Natural killer cell (primary cell): Measurements from ENCODE around the gene ZNF107. TPM values are rescaled to one million over a fixed set of nuclear protein-coding genes. Genes with fewer than 3 reads are reported as not detected.

ENCODE experiments used
- ATAC-seq, 3 donors: fragments of 150-1000 bp in 2 of 3; fragments of 200-7000 bp in 1 of 3; cut with Tn5 transposase; 1 replicate in 1 of 3; 2 replicates in 2 of 3; pipeline ENCODE4 v1.10.0; 2021; ENCODE audit warnings: mild to moderate bottlenecking in 2 of 3, moderate library complexity in 2 of 3
- DNase-seq, 2 donors: peaks; one replicate each; pipeline versions ENCODE4 v3.0.0 to v3.0.0-alpha.2; 2013 to 2021; ENCODE audit warnings: mixed read lengths in 1 of 2
- H3K27ac ChIP-seq: one replicate; pipeline ENCODE4 v1.5.1; 2013; ENCODE audit warnings: mild to moderate bottlenecking, low read length
- H3K27me3 ChIP-seq: one replicate; pipeline ENCODE4 v1.6.1; 2013; ENCODE audit warnings: low read length; ENCODE audit not compliant: control insufficient read depth, insufficient read depth
- H3K36me3 ChIP-seq: one replicate; pipeline ENCODE4 v1.6.1; 2013; ENCODE audit warnings: low read length; ENCODE audit not compliant: control insufficient read depth, insufficient read depth
- H3K4me1 ChIP-seq: one replicate; pipeline ENCODE4 v1.6.1; 2013; ENCODE audit warnings: low read length; ENCODE audit not compliant: control insufficient read depth, insufficient read depth
- H3K4me3 ChIP-seq: one replicate; pipeline ENCODE4 v1.5.1; 2013; ENCODE audit warnings: low read length
- H3K9me3 ChIP-seq: one replicate; pipeline ENCODE4 v1.6.1; 2013; ENCODE audit warnings: low read length; ENCODE audit not compliant: control insufficient read depth, insufficient read depth
- H3K27ac Mint-ChIP-seq, 2 donors: one replicate each; pipeline ENCODE4 v1.8.0; 2022; ENCODE audit warnings: mild to moderate bottlenecking in 2 of 2, mixed read lengths in 2 of 2, moderate library complexity in 1 of 2
- H3K27me3 Mint-ChIP-seq, 2 donors: one replicate each; pipeline ENCODE4 v1.8.0; 2022; ENCODE audit warnings: low read depth in 2 of 2, mixed read lengths in 2 of 2
- H3K36me3 Mint-ChIP-seq: one replicate; pipeline ENCODE4 v1.8.0; 2022; ENCODE audit warnings: mixed read lengths
- H3K4me1 Mint-ChIP-seq, 2 donors: one replicate each; pipeline ENCODE4 v1.8.0; 2022; ENCODE audit warnings: mixed read lengths in 2 of 2
- H3K4me3 Mint-ChIP-seq: one replicate; pipeline ENCODE4 v1.8.0; 2022; ENCODE audit warnings: mild to moderate bottlenecking, moderate library complexity, mixed read lengths
- H3K9me3 Mint-ChIP-seq, 2 donors: one replicate each; pipeline ENCODE4 v1.8.0; 2022; ENCODE audit warnings: mixed read lengths in 2 of 2
- WGBS: methylation state at CpG from one replicate; pipeline ENCODE4 v1.1.7; 2013; ENCODE audit warnings: missing lambda C conversion rate; ENCODE audit not compliant: insufficient coverage; 5-methylcytosine and 5-hydroxymethylcytosine counted together
- intact Hi-C: fragments of 100-400 bp; cut with micrococcal nuclease; formaldehyde crosslinking; loops from one replicate; pipeline ENCODE4 v1.14.2; 2022
- total RNA-seq, 4 donors: library from RNA; stranded (reverse); fragments of 120-200 nt in 1 of 4; gene quantifications; one replicate each; pipeline versions ENCODE4 v1.2.3 to v1.2.4, GENCODE V29; 2013 to 2022
- TF ChIP-seq, protein P1 (sequence below): fragments of 200-600 bp; IDR thresholded peaks from one replicate; pipeline ENCODE4 v1.8.0; 2022; ENCODE audit warnings: antibody characterized with exemption

Gene ZNF107
- total RNA-seq, 3 donors from 2014 or later (not counting 1 experiment from before 2014, with no cell fraction given): 10.3 to 13.3 (median 10.4) TPM

DNA sequence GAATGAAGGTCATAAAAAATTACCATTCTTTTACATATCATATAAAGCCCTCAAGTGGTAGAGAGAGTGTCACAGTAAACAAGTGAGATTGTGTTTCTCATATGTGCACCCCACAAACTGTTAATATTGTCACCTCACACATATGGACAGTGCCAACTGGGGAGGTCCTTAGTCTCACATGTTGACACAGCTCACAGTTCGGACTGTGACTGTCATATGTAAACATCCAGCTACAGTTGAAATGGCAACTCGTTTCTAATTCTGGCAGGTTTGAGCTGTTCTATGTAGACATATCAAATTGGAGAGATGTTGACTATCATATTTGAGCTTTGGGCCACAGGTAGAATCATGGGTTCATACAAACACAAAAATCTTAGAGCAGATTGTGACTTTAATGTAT, 39.4 kb upstream of the ZNF107 start:
- no peak overlapping the region for H3K27ac ChIP-seq
- H3K27me3 Mint-ChIP-seq: no peaks in the 10 kb centered on the region
- H3K9me3 ChIP-seq: no peaks in the 10 kb centered on the region
- H3K9me3 Mint-ChIP-seq: no peaks in the 10 kb centered on the region
- WGBS: 72% methylated on average over 2 of the region's 2 CpGs
- H3K36me3 Mint-ChIP-seq: no peaks in the 10 kb centered on the region
- no peak overlapping the region for H3K27ac Mint-ChIP-seq
- no peaks in the 10 kb centered on the region for H3K4me1 Mint-ChIP-seq
- intact Hi-C loops: loop anchor here (5.0 kb wide), 1 partner anchor 444 kb away; no protein-coding TSS in a partner anchor
- H3K27me3 ChIP-seq: no peaks in the 10 kb centered on the region
- TF ChIP-seq, protein P1, sequence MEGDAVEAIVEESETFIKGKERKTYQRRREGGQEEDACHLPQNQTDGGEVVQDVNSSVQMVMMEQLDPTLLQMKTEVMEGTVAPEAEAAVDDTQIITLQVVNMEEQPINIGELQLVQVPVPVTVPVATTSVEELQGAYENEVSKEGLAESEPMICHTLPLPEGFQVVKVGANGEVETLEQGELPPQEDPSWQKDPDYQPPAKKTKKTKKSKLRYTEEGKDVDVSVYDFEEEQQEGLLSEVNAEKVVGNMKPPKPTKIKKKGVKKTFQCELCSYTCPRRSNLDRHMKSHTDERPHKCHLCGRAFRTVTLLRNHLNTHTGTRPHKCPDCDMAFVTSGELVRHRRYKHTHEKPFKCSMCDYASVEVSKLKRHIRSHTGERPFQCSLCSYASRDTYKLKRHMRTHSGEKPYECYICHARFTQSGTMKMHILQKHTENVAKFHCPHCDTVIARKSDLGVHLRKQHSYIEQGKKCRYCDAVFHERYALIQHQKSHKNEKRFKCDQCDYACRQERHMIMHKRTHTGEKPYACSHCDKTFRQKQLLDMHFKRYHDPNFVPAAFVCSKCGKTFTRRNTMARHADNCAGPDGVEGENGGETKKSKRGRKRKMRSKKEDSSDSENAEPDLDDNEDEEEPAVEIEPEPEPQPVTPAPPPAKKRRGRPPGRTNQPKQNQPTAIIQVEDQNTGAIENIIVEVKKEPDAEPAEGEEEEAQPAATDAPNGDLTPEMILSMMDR: no peak
- DNase-seq: no peak
- H3K4me3 Mint-ChIP-seq: no peak overlapping the region
- no peaks in the 10 kb centered on the region for H3K4me1 ChIP-seq
- ATAC-seq: no peak
- H3K4me3 ChIP-seq: no peak overlapping the region
- no peaks in the 10 kb centered on the region for H3K36me3 ChIP-seq

DNA sequence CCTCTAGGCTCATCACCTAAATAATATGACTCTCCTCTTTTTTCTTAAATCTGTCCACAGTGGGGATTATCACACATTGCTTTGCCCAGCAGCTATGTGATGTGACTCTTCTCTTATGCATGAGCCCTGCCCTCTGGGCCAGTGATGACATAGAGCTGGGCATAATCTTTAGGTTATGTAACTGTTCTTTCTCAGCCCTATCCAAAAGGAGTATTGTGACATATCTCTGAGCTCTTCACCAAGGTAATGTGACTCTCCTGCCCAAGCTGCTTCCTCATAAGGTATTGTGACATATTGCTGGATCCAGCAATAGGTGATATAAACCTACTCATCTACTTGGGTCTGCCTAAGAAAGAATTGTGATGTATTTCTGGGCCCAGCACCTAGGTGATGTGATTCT, 37.7 kb upstream of the ZNF107 start:
- Mint-ChIP-seq H3K4me1 (no peaks in the 10 kb centered on the region), H3K9me3 (no peaks in the 10 kb centered on the region), H3K27ac (no peak overlapping the region), H3K36me3 (no peaks in the 10 kb centered on the region), H3K27me3 (no peaks in the 10 kb centered on the region), H3K4me3 (no peak overlapping the region)
- no peaks in the 10 kb centered on the region for H3K9me3 ChIP-seq
- H3K27ac ChIP-seq: no peak overlapping the region
- H3K36me3 ChIP-seq: no peaks in the 10 kb centered on the region
- H3K27me3 ChIP-seq: no peaks in the 10 kb centered on the region
- no peak overlapping the region for H3K4me3 ChIP-seq
- ATAC-seq (no peak), DNase-seq (no peak)
- intact Hi-C loops: loop anchor here (5.0 kb wide), 1 partner anchor 446 kb away; no protein-coding TSS in a partner anchor
- TF ChIP-seq, protein P1: no peak
- H3K4me1 ChIP-seq: no peaks in the 10 kb centered on the region

DNA sequence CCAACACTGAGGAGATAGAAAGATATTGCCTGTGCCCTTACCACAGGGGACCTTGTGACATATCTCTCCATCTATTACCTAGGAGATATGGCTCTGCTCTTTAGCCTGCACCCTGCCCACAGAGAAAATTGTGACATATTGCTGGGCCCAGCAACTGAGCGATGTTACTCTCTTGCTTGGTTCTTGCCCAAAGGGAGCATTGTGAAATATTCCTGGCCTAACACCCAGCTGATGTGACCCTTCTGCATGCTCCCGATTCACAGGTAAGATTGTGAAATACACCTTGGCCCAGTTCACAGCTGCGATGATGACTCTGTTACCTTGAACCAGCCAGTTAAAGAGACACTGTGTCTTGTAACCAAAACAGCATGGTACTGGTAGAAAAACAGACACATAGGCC, 37.2 kb upstream of the ZNF107 start:
- H3K36me3 Mint-ChIP-seq: no peaks in the 10 kb centered on the region
- Histone ChIP-seq H3K4me3 (no peak overlapping the region), H3K27me3 (no peaks in the 10 kb centered on the region), H3K36me3 (no peaks in the 10 kb centered on the region), H3K4me1 (no peaks in the 10 kb centered on the region), H3K9me3 (no peaks in the 10 kb centered on the region), H3K27ac (no peak overlapping the region)
- no peaks in the 10 kb centered on the region for H3K27me3 Mint-ChIP-seq
- H3K27ac Mint-ChIP-seq: no peak overlapping the region
- intact Hi-C loops: loop anchor here (5.0 kb wide), 1 partner anchor 446 kb away; no protein-coding TSS in a partner anchor
- no peaks in the 10 kb centered on the region for H3K9me3 Mint-ChIP-seq
- 92% methylated on average over 3 of the region's 3 CpGs for WGBS
- no peak overlapping the region for H3K4me3 Mint-ChIP-seq
- ATAC-seq: no peak
- H3K4me1 Mint-ChIP-seq: no peaks in the 10 kb centered on the region
- no peak for DNase-seq
- TF ChIP-seq, protein P1: no peak

DNA sequence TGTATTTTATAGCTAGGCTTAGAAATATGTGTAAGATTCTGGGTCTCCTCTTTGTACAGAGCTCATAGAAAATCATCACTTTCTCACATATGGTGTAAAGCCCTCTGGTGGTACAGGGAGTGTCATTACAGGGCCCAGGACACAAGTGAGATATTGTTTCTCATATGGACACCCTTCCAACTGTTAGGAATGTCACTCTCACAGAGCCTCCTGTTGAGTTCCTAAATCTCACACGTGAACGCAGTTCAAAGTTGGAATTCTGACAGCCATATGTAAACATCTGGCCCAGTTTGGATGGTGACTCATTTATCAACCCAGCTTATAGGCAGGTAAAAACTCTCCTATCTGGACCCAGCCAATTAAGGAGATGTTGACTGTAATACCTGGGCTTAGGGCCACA, 35.4 kb upstream of the ZNF107 start:
- H3K36me3 Mint-ChIP-seq: no peaks in the 10 kb centered on the region
- Histone ChIP-seq H3K27ac (no peak overlapping the region), H3K4me1 (no peaks in the 10 kb centered on the region), H3K9me3 (no peaks in the 10 kb centered on the region), H3K27me3 (no peaks in the 10 kb centered on the region), H3K4me3 (no peak overlapping the region), H3K36me3 (no peaks in the 10 kb centered on the region)
- TF ChIP-seq, protein P1: peak; percentile 13
- ATAC-seq (no peak), DNase-seq (peak in 1 of 2 donors; percentile 34)
- no peak overlapping the region for H3K4me3 Mint-ChIP-seq
- WGBS: 39% methylated on average over 2 of the region's 2 CpGs
- no peaks in the 10 kb centered on the region for H3K9me3 Mint-ChIP-seq
- intact Hi-C loops: no loop called here
- no peaks in the 10 kb centered on the region for H3K27me3 Mint-ChIP-seq
- H3K4me1 Mint-ChIP-seq: no peaks in the 10 kb centered on the region
- no peak overlapping the region for H3K27ac Mint-ChIP-seq
